GM13976 (cell line): ENCODE data around the gene ZSCAN10.

Source experiments
- DNase-seq: peaks from one replicate; pipeline ENCODE4 v3.0.0; 2012; ENCODE audit warnings: low spot score
- in situ Hi-C: fragments of 300-500 bp; cut with MboI; formaldehyde crosslinking; loops from one replicate; pipeline ENCODE4 v1.12.0; 2022; ENCODE audit warnings: low sequenced_read_pairs, mixed read lengths, inconsistent platforms; ENCODE audit not compliant: unreplicated experiment
- TF ChIP-seq, protein P1 (sequence below): IDR thresholded peaks from 2 replicates; pipeline ENCODE4 v1.5.1; 2012; ENCODE audit warnings: borderline replicate concordance, mild to moderate bottlenecking; ENCODE audit not compliant: insufficient read depth; ENCODE audit errors: extremely low read depth, missing control alignments, control extremely low read depth

ZSCAN10 gene

DNA sequence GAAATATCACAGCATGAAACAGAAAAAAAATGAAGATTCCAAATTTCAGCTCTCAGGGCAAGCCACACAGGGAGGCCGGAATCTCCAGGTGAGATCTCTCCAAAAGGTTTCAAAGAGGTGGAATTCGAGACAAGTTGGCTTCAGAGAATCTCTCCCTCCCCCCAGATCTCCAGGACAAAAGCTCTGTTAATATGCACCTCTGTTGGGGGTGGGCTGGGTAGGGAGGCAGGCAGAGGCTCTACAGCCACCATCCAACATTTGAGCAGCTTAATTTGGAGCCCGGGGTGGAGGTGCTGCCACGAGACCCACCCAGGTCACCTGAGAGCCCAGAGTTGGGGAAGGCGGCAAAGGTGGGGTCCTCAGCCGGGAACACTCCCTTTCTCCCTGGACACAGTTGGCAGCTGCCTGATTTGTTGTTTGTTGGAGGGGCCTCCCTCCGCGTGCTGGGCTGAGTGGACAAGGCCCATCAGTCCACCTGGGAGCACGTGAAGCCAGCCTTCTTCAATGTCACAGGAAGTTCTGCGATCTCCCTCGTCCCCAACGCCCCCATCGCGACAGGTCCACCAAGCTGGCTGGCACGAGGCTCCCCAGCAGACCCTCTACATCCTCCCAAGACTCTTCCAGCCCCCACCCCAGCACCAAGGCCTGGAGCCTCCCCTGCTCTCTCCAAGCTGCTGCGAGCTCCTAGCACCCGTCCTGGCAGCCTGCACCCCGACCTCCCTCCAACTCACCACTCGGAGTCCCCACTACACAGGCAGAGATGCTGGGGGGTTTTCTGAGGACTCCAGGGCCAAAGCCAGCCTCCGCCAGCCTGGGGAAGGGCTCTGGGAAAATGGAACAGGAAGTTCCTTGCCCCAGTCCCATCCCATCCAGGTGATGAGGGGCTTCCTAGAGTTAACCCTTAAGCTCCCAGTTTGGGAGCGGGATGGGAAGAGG is at the start of gene ZSCAN10:
Gene ZSCAN10, minus strand, starts transcription at position 836 of the 936 bp plus-strand sequence. CDS start 6,357 bp downstream, outside the sequence.
- in situ Hi-C loops = no loop called here
- TF ChIP-seq, protein P1, sequence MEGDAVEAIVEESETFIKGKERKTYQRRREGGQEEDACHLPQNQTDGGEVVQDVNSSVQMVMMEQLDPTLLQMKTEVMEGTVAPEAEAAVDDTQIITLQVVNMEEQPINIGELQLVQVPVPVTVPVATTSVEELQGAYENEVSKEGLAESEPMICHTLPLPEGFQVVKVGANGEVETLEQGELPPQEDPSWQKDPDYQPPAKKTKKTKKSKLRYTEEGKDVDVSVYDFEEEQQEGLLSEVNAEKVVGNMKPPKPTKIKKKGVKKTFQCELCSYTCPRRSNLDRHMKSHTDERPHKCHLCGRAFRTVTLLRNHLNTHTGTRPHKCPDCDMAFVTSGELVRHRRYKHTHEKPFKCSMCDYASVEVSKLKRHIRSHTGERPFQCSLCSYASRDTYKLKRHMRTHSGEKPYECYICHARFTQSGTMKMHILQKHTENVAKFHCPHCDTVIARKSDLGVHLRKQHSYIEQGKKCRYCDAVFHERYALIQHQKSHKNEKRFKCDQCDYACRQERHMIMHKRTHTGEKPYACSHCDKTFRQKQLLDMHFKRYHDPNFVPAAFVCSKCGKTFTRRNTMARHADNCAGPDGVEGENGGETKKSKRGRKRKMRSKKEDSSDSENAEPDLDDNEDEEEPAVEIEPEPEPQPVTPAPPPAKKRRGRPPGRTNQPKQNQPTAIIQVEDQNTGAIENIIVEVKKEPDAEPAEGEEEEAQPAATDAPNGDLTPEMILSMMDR = no peak
- no peak for DNase-seq

DNA sequence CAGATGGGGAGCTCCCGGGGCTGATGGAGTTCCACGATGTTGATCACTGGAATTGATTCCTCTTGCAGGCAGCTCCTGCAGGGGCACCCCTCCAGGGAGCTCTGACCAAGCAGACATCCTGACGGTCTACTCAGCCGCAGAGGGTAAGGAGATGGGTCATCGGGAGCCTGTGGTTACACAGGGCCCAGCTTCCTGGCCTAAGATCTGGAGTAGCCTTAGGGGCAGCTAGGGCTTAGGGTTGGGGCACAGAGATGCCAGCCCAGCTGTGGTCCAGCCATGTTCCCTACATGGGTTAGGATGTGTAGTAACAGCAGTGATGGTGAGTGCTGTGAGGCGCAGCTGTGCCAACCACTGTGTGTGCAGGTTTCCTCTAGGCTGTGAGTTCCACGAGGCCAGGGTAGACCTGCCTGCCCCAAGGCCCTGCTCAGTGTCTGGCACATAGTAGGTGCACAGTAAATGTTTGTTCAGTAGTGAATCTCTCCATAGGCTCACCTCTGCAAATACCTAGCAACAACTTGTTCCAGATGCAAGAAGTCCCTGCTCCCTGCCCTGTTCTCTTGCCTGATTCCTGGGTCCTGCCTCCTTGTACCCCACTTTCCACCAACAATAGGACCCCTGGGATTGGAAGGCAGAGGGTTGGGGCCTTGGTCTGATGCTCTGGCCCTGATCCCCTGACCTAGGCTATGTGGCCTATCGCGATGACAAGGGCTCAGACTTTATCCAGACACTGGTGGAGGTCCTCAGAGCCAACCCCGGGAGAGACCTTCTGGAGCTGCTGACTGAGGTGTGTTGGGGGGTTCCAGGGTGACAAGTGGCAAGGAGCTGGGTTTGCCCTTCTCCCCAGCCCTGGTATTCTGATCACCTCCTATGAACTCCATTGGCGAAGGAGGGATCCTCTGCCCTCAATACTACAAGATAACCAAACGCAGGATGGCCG is 49.4 kb upstream of the ZSCAN10 start:
- in situ Hi-C loops = no loop called here
- TF ChIP-seq, protein P1 = no peak
- no peak for DNase-seq

DNA sequence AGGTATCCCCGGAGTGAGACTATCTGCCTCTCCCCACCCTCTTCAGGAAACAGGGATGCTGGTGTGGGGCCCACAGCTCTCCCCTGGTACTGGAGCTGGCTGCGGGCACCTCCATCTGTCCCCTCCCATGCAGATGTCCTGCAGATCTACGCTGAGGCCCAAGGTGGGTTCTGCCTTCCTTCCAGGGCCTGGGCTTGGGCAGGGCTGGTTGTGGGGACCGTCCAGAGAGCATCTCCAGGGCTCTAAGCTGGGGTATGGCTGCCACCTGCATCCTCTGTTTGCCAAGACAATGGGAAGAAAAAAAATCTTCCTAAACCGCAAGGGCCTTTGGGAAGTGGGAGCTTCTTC is 48.6 kb upstream of the ZSCAN10 start:
- TF ChIP-seq, protein P1 = no peak
- no peak for DNase-seq
- in situ Hi-C loops = no loop called here

- TF ChIP-seq, protein P1 = no peak
- no peak for DNase-seq
- in situ Hi-C loops = no loop called here
Measured at GRCh38 chr16:3147046-3147756, 48.1 kb upstream of the ZSCAN10 start.

DNA sequence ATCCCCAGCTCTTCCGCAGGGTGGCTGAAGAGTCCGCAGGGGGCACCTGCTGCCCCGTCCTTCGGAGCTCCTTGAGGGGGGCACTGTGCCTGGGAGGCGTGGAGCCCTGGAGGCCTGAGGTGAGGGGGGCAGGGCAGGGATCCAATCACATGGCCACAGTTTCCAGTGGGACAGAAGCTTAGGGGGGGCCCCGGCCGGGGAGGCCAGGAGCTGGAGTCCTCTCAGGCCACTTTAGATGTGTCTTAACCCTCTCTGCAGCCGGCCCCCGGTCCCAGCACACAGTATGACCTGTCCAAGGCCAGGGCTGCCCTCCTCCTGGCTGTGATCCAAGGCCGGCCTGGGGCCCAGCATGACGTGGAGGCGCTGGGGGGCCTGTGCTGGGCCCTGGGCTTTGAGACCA is 46.6 kb upstream of the ZSCAN10 start:
- TF ChIP-seq, protein P1 = no peak
- in situ Hi-C loops = no loop called here

GRCh38 chr16:3145151-3145550 is 46.1 kb upstream of the ZSCAN10 start:
- in situ Hi-C loops = no loop called here

More for the DNA sequence above, 46.6 kb upstream of the ZSCAN10 start:
- no peak for DNase-seq

More at GRCh38 chr16:3145151-3145550, 46.1 kb upstream of the ZSCAN10 start:
- TF ChIP-seq, protein P1 = no peak
- no peak for DNase-seq
